ENCODE measurements around the gene BARHL2. TPM values are rescaled to one million over a fixed set of nuclear protein-coding genes. Genes with fewer than 3 reads are reported as not detected.

Gene BARHL2
- total RNA-seq, 6 experiments from 2014 or later: not detected

DNA sequence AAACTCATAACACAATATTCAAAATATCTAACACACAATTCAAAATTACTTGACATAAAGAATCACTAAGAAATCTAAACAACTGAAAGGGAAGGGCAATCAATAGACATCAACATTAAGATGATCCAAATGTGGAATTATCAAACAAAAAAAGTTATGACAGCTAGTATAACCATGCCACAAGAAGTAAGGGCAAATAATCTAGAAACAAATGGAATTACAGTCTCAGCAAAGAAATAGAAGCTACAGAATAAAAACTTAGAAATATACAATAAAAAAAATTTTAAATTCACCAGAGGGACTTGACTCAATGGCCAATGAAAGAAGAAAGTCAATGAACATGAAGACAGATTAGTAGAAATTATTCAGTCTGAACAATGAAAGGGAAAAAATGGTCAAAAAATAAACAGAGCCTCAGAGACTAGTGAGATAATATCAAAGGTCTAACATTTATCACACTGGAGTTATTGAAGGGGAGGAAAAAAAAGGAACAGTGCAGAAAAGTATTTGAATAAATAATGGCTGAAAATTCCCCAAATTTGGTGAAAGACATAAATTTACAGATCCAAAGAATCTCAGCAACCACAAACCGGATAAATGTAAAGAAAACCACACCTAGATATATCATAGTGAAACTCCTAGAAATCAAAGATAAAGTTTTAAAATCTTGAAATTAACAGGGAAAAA lies 41.8 kb downstream of the BARHL2 start:
- 60% methylated on average over 1 of the region's 1 CpG for WGBS (ENCODE audit: insufficient coverage, low coverage, low lambda C conversion rate, missing lambda C conversion rate)
- Histone ChIP-seq H3K27ac (no peak overlapping the region), H3K4me3 (no peak overlapping the region), H3K4me1 (no peaks in the 10 kb centered on the region), H3K9me3 (no peaks in the 10 kb centered on the region), H3K27me3 (no peaks in the 10 kb centered on the region), H3K36me3 (no peaks in the 10 kb centered on the region)
- no peak for ATAC-seq
- no peak for DNase-seq
- intact Hi-C loops (cut with DNase I): no loop called here
- TF ChIP-seq POLR2A (IDR thresholded peaks at IDR 0.05): no peak
- TF ChIP-seq, protein P1, sequence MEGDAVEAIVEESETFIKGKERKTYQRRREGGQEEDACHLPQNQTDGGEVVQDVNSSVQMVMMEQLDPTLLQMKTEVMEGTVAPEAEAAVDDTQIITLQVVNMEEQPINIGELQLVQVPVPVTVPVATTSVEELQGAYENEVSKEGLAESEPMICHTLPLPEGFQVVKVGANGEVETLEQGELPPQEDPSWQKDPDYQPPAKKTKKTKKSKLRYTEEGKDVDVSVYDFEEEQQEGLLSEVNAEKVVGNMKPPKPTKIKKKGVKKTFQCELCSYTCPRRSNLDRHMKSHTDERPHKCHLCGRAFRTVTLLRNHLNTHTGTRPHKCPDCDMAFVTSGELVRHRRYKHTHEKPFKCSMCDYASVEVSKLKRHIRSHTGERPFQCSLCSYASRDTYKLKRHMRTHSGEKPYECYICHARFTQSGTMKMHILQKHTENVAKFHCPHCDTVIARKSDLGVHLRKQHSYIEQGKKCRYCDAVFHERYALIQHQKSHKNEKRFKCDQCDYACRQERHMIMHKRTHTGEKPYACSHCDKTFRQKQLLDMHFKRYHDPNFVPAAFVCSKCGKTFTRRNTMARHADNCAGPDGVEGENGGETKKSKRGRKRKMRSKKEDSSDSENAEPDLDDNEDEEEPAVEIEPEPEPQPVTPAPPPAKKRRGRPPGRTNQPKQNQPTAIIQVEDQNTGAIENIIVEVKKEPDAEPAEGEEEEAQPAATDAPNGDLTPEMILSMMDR (IDR thresholded peaks at IDR 0.05): no peak

DNA sequence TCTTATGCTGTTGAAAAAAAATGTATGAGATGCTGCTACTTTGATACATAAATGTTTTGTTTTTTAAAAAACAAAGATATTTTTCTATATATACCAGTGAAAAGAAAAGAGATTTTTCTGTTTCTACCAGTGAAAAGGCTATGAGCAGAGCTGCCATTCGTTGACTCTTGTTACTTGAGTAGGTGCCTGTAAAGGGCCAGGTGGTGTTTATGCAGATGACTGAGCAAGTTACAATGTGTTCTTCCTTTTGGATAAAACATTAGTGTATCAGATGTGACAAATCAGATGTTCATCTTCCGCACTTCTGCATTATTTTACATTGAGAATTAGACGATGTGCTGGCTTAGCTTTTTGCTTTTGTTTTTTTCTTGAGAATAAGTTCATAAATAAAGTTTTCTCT lies 45.4 kb downstream of the BARHL2 start:
- 66% methylated on average over 3 of the region's 3 CpGs for WGBS (ENCODE audit: insufficient coverage, low coverage, low lambda C conversion rate, missing lambda C conversion rate)
- no peaks in the 10 kb centered on the region for H3K4me1 ChIP-seq
- intact Hi-C loops (cut with DNase I): no loop called here
- H3K27ac ChIP-seq: no peak overlapping the region
- no peaks in the 10 kb centered on the region for H3K9me3 ChIP-seq
- TF ChIP-seq POLR2A (IDR thresholded peaks at IDR 0.05): no peak
- TF ChIP-seq, protein P1 (IDR thresholded peaks at IDR 0.05): no peak
- no peaks in the 10 kb centered on the region for H3K27me3 ChIP-seq
- no peak for ATAC-seq
- no peak overlapping the region for H3K4me3 ChIP-seq
- no peaks in the 10 kb centered on the region for H3K36me3 ChIP-seq
- no peak for DNase-seq

DNA sequence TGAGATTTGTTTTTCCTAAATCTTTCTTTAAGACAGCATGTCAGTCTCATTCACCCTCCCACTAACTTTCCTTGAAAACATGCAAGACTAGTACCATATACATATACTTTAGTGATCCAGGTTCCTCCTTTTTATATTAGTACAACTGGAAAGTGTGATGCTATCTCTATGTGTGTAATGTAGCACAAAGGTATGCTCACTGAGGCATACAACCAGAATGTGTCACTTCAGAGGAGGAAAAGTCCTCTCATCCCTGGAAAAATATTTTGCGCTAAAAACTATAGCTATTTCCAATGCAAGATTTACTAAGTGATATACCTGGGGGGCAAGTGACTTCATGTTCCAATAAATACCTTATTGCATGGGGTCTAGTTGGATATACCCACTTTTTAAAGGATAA lies 45.9 kb downstream of the BARHL2 start:
- WGBS (ENCODE audit: insufficient coverage, low coverage, low lambda C conversion rate, missing lambda C conversion rate): 89% methylated on average over 1 of the region's 1 CpG

More for the DNA sequence above, 45.9 kb downstream of the BARHL2 start:
- Histone ChIP-seq H3K27me3 (no peaks in the 10 kb centered on the region), H3K4me3 (no peak overlapping the region), H3K4me1 (no peaks in the 10 kb centered on the region), H3K36me3 (no peaks in the 10 kb centered on the region), H3K27ac (no peak overlapping the region), H3K9me3 (no peaks in the 10 kb centered on the region)
- ATAC-seq: no peak
- no peak for TF ChIP-seq POLR2A (IDR thresholded peaks at IDR 0.05)
- TF ChIP-seq, protein P1 (IDR thresholded peaks at IDR 0.05): no peak
- intact Hi-C loops (cut with DNase I): no loop called here
- no peak for DNase-seq

Data from right lobe of liver (tissue), 6 donors.